Measurements from ENCODE around the gene FAM107B.

GRCh38 chr10:14574291-14574690 lies 200.4 kb downstream of the FAM107B start:
- TF ChIP-seq POLR2A (IDR thresholded peaks at IDR 0.05; ENCODE audit: low read depth, low read length) (no peak), CTCF (conservative IDR thresholded peaks at IDR 0.05; ENCODE audit: low read depth, low read length) (no peak), NFE2L2 (IDR thresholded peaks at IDR 0.05; ENCODE audit: low read depth, low read length) (no peak), BHLHE40 (IDR thresholded peaks at IDR 0.05; ENCODE audit: low read depth, low read length) (no peak), CHD1 (IDR thresholded peaks at IDR 0.05; ENCODE audit: low read depth, low read length) (no peak), ELK1 (IDR thresholded peaks at IDR 0.05; ENCODE audit: borderline replicate concordance, low read depth, low read length) (no peak), CEBPB (IDR thresholded peaks at IDR 0.05; ENCODE audit: low read depth, low read length) (no peak), RAD21 (IDR thresholded peaks at IDR 0.05; ENCODE audit: low read length) (no peak), RFX5 (IDR thresholded peaks at IDR 0.05; ENCODE audit: low read depth, low read length) (no peak)

Measured in IMR-90 (cell line).